Posterior vena cava (tissue), 2 donors: ENCODE data around the gene KDM3B. TPM values are rescaled to one million over a fixed set of nuclear protein-coding genes. Genes with fewer than 3 reads are reported as not detected.
"Not testable (repeated sequence)": the region's sequence is repeated elsewhere in the genome, so short reads cannot be mapped to it uniquely, and the experiment has no call there.

Source experiments
- DNase-seq: peaks from one replicate; pipeline ENCODE4 v3.0.0-alpha.2; 2020; ENCODE audit warnings: low spot score
- intact Hi-C, 2 donors: fragments of 100-400 bp; cut with DNase I; formaldehyde crosslinking; loops; one replicate each; pipeline versions ENCODE4 v1.14.1 to v1.14.2; 2022 to 2023
- long read RNA-seq, 2 donors: library from polyadenylated mRNA; unstranded; transcript quantifications; one replicate each; pipeline ENCODE4 v2.0.0, GENCODE V29; 2020 to 2021
- total RNA-seq, 2 donors: library from RNA; stranded (reverse); fragmentation: NEBNext Ultra II Directional; extraction: Animal tissue kit (Norgen Biotek cat#: 25700); gene quantifications; one replicate each; pipeline ENCODE4 v1.2.1, GENCODE V29; 2021
- donor health status: DM: yes; HTN: yes; CAD: no.
- donor health status: DM: yes; HTN: yes; CAD: no.

KDM3B gene
- 10 to 100 TPM; 49.7 to 54.5 TPM for total RNA-seq
- long read RNA-seq, donor 1, partial matches to known transcripts = 11 of 14 reads
- long read RNA-seq, donor 1, other reads (novel, unspliced or antisense) = 2 of 14 reads
- long read RNA-seq, donor 2, partial matches to known transcripts = 13 of 13 reads
- long read RNA-seq, donor 2, other reads (novel, unspliced or antisense) = 0 of 13 reads

GRCh38 chr5:138352071-138352721, at the start of gene KDM3B:
KDM3B (plus strand) TSS chr5:138352685; CDS start chr5:138352796, 111 bp downstream.
- peak; percentile 96 for DNase-seq
- intact Hi-C loops = no loop called here

- intact Hi-C loops = no loop called here
- DNase-seq = no peak
These were observed 49.1 kb upstream of the KDM3B start for GRCh38 chr5:138303372-138303771.

GRCh38 chr5:138305797-138306196, 46.7 kb upstream of the KDM3B start:
- intact Hi-C loops = loop anchor here in 1 of 2 donors (5.0 kb wide), 1 partner anchor 598 kb away; no protein-coding TSS in a partner anchor
- no peak for DNase-seq

- intact Hi-C loops = no loop called here
These were observed 36.7 kb upstream of the KDM3B start for GRCh38 chr5:138315751-138316278.

GRCh38 chr5:138316355-138316754, 36.1 kb upstream of the KDM3B start:
- intact Hi-C loops = no loop called here
- no peak for DNase-seq

More at GRCh38 chr5:138315751-138316278, 36.7 kb upstream of the KDM3B start:
- no peak for DNase-seq

- intact Hi-C loops, DNase-seq: not testable (repeated sequence)
These were observed 34.3 kb upstream of the KDM3B start for GRCh38 chr5:138318211-138318610.

GRCh38 chr5:138330813-138331448, 21.6 kb upstream of the KDM3B start:
- DNase-seq = no peak
- intact Hi-C loops = no loop called here

GRCh38 chr5:138331449-138332368, 20.8 kb upstream of the KDM3B start, which contains the start of gene CDC25C:
CDC25C (minus strand) TSS chr5:138331804; CDS start chr5:138331180, 624 bp downstream.
- intact Hi-C loops = no loop called here
- peak; percentile 99 for DNase-seq

GRCh38 chr5:138334867-138335447, 17.5 kb upstream of the KDM3B start:
- intact Hi-C loops = no loop called here

GRCh38 chr5:138336952-138337684, 15.4 kb upstream of the KDM3B start:
- peak; percentile 91 for DNase-seq
- intact Hi-C loops = no loop called here

More at GRCh38 chr5:138334867-138335447, 17.5 kb upstream of the KDM3B start:
- no peak for DNase-seq

GRCh38 chr5:138337685-138338410, 14.6 kb upstream of the KDM3B start, which contains the start of gene FAM53C:
FAM53C (plus strand) TSS chr5:138338266; CDS start chr5:138341336, 3,070 bp downstream.
- DNase-seq = peak; percentile 98
- intact Hi-C loops = no loop called here

- DNase-seq = no peak
- intact Hi-C loops = no loop called here
These were observed 13.9 kb upstream of the KDM3B start for GRCh38 chr5:138338411-138339090.

GRCh38 chr5:138339091-138339456, 13.4 kb upstream of the KDM3B start:
- intact Hi-C loops = no loop called here
- DNase-seq = no peak

- intact Hi-C loops = no loop called here
These were observed 13.0 kb upstream of the KDM3B start for GRCh38 chr5:138339464-138339863.

GRCh38 chr5:138340008-138340407, 12.5 kb upstream of the KDM3B start:
- DNase-seq = no peak
- intact Hi-C loops = no loop called here

More at GRCh38 chr5:138339464-138339863, 13.0 kb upstream of the KDM3B start:
- DNase-seq = no peak

GRCh38 chr5:138344887-138345622, 7.4 kb upstream of the KDM3B start:
- intact Hi-C loops = no loop called here
- DNase-seq = no peak
